ENCODE measurements around the gene CA4.

- no peak for TF ChIP-seq POLR2AphosphoS5 (IDR thresholded peaks at IDR 0.05)
- TF ChIP-seq CTCF (IDR thresholded peaks at IDR 0.05 in 8 of 11, conservative IDR thresholded peaks at IDR 0.05 in 3 of 11): no peak
These were observed 19.3 kb upstream of the CA4 start for GRCh38 chr17:60130466-60130865.

Measured in spleen (tissue), 7 donors.